RWPE1 (cell line): ENCODE results near the gene PKHD1.

Source experiments
- CTCF ChIA-PET: fragments of 350-600 bp; sonication (Branson Sonifier 250); formaldehyde crosslinking; extraction: SDS; loops from one replicate; lab custom pipeline; 2021; lab: Yijun Ruan, JAX
- POLR2A ChIA-PET: fragments of 400-600 bp; formaldehyde crosslinking; extraction: SDS; loops from one replicate; lab custom pipeline; 2020; ENCODE audit warnings: antibody characterized with exemption; ENCODE audit not compliant: low non-redundant PET; lab: Yijun Ruan, JAX
- DNase-seq: peaks from one replicate; pipeline ENCODE4 v3.0.0; 2012; ENCODE audit warnings: low spot score
- H3K27ac ChIP-seq: fragments of 450-650 bp; 2 replicates; pipeline ENCODE4 v1.5.1; 2017
- TF ChIP-seq, protein P1 (sequence below): fragments of 450-650 bp; conservative IDR thresholded peaks from 2 replicates; pipeline ENCODE4 v1.5.1; 2017; ENCODE audit warnings: low read depth, mild to moderate bottlenecking

PKHD1 gene

DNA sequence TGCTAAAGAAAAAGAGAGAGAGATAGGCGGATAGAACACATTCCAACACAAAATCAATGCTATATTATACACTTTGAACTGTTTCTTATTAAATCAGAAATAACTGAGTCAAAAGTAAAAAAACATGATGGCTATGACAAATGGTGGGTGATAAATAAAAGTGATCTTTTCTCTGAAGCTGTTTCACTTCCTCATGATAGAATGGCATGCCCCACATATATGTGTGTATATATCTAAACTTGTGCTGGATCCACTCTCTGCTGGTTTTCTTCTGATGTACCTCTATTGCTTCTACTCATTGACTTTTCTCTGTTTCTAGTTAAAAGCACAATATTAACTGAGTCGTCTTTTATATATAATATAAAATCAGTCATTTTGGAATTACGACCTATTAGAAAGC is 429.9 kb downstream of the PKHD1 start:
- TF ChIP-seq, protein P1, sequence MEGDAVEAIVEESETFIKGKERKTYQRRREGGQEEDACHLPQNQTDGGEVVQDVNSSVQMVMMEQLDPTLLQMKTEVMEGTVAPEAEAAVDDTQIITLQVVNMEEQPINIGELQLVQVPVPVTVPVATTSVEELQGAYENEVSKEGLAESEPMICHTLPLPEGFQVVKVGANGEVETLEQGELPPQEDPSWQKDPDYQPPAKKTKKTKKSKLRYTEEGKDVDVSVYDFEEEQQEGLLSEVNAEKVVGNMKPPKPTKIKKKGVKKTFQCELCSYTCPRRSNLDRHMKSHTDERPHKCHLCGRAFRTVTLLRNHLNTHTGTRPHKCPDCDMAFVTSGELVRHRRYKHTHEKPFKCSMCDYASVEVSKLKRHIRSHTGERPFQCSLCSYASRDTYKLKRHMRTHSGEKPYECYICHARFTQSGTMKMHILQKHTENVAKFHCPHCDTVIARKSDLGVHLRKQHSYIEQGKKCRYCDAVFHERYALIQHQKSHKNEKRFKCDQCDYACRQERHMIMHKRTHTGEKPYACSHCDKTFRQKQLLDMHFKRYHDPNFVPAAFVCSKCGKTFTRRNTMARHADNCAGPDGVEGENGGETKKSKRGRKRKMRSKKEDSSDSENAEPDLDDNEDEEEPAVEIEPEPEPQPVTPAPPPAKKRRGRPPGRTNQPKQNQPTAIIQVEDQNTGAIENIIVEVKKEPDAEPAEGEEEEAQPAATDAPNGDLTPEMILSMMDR, result no peak
- DNase-seq, result no peak
- ChIA-PET CTCF (interaction anchor here (0.7 kb wide), 1 partner anchor 23 kb away, joined by 3 read pairs; no protein-coding TSS in a partner anchor), POLR2A (no interaction called here)
- H3K27ac ChIP-seq, result no peak overlapping the region

DNA sequence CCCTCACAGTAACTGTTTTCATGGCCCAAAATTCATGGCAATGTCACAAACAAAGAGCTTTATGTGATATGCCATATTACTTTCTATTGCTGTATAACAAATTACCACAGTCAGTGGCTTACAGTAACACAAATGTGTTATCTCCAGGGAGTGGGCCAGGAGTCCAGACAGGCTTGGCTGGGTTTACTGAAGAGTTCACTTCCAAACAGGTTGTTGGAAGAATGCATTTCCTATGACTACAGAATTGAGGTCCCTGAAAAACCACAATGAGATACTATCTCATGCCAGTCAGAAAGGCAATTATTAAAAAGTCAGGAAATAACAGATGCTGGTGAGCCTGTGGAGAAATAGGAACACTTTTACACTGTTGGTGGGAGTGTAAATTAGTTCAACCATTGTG is 431.9 kb downstream of the PKHD1 start:
- TF ChIP-seq, protein P1, result no peak
- no peak overlapping the region for H3K27ac ChIP-seq
- CTCF ChIA-PET, result interaction anchor here (1.0 kb wide), 1 partner anchor 74 kb away, joined by 4 read pairs; no protein-coding TSS in a partner anchor
- DNase-seq, result no peak
- POLR2A ChIA-PET, result no interaction called here

DNA sequence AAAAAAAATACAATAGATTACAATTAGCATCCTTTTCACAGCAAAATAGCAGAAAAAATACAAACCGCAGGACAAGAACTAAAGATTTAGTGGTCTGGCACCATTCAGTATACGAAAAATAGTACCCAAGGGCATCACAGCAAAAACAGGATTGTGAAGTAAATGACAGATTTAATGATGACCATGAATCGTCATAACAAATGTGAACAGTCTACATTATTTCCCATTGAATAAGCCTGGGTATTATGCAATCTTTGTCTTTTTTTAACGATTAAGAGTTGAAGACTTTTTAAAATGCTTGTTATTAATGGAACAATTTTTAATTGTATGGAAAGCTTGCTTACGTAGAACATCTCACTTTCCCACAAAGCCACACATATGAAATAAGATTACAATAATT is 432.8 kb downstream of the PKHD1 start:
- CTCF ChIA-PET, result no interaction called here
- POLR2A ChIA-PET, result no interaction called here
- TF ChIP-seq, protein P1, result no peak
- no peak overlapping the region for H3K27ac ChIP-seq
- DNase-seq, result peak; percentile 44

DNA sequence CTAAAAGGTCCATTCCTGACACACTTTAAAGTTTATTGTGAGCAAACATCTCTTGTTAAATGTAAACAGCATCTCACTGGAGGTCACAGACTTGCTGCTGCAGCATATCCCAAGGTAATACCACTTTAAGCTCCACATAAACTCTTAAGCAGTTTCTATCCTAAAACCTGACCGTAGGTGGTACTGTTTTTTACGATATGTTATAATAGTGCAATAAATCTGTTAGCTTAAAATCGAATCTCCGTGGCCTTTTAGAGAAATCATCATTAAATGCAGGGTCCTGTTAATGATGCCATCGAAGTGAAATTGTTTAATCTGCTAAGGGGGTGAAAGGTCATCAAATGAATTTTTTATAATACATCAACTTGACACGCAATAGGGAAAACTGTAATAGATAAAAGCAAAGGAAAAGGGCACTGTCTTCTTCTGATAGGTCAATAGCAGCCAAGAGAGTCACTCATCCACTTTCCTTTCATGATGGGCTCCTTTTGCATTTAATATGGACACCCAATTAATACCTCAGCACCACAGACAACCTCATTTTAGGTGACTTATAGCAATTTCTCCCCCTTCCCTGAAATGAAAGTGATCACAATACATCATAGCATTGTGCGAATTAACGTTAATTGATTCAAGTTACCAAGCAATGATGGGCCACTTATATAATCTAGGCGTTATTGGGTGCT is 436.1 kb downstream of the PKHD1 start:
- ChIA-PET POLR2A (no interaction called here), CTCF (no interaction called here)
- H3K27ac ChIP-seq, result no peak overlapping the region
- TF ChIP-seq, protein P1, result no peak
- DNase-seq, result no peak

DNA sequence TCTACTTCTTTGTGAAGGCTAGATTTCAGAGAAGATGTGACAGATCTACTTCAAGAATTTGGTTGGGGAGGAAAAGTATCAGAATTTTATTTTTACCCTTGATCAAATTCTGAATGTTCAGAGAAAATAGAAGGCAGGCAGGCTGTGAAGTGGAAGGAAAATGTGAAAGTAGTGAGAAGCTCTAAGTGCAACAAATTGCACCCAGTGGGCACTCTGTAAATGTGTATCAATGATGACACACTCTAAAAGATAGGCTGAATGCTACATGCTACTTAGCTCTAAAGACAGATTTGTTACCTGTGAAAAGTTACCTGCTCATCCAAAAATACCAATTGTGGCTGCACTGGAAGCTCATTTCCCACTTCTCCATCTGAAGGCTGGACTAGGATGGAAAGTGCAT is 438.6 kb downstream of the PKHD1 start:
- ChIA-PET POLR2A (no interaction called here), CTCF (interaction anchor here (0.6 kb wide), 1 partner anchor 10 kb away, joined by 3 read pairs; no protein-coding TSS in a partner anchor)
- H3K27ac ChIP-seq, result no peak overlapping the region
- no peak for DNase-seq
- TF ChIP-seq, protein P1, result no peak

DNA sequence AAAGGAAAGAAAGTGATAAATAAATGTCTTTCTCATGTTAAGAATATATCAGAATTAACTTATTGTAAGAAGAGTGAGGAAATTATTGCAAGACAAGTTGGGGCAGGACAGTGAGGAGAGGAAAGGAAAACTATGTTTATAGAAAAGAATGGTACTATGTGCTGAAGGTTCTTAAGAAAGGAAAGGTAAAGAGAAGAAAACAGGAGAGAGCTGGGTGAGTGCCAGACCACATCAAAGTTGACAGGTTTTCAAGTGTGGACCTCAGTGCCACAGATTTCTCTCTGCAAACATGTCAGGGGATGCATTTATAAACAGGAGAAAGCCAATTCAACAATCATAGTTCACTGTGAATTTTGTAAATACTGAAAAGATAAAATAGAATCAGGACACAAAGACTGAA is 439.2 kb downstream of the PKHD1 start:
- ChIA-PET POLR2A (no interaction called here), CTCF (interaction anchor here (0.6 kb wide), 1 partner anchor 10 kb away, joined by 3 read pairs; no protein-coding TSS in a partner anchor)
- no peak overlapping the region for H3K27ac ChIP-seq
- DNase-seq, result no peak
- TF ChIP-seq, protein P1, result no peak
